GM04504 (cell line): ENCODE results near the gene FBXO46.

Experiments used
- DNase-seq: peaks from one replicate; pipeline ENCODE4 v3.0.0-alpha.2; 2012; ENCODE audit warnings: low read depth

The FBXO46 gene

GRCh38 chr19:45682908-45683307, 47.8 kb downstream of the FBXO46 start:
- no peak for DNase-seq

GRCh38 chr19:45682117-45682516, 48.6 kb downstream of the FBXO46 start:
- no peak for DNase-seq

GRCh38 chr19:45681391-45682015, 49.2 kb downstream of the FBXO46 start:
- DNase-seq: peak; percentile 58

- DNase-seq: no peak
Observed at GRCh38 chr19:45677351-45678230, 53.1 kb downstream of the FBXO46 start.

GRCh38 chr19:45676851-45677263, 53.8 kb downstream of the FBXO46 start:
- no peak for DNase-seq

GRCh38 chr19:45674946-45675345, 55.8 kb downstream of the FBXO46 start:
- no peak for DNase-seq

- DNase-seq: no peak
Observed at GRCh38 chr19:45670670-45671453, 59.8 kb downstream of the FBXO46 start.

- DNase-seq: no peak
Observed at GRCh38 chr19:45668342-45668871, 62.3 kb downstream of the FBXO46 start.

- no peak for DNase-seq
Observed at GRCh38 chr19:45667620-45668341, 62.9 kb downstream of the FBXO46 start, which contains the start of gene GIPR. Gene GIPR, plus strand, starts transcription at chr19:45668221. Its CDS starts 1,300 bp downstream, at chr19:45669521.

GRCh38 chr19:45664575-45664974, 66.1 kb downstream of the FBXO46 start:
- no peak for DNase-seq

GRCh38 chr19:45663800-45664199, 66.9 kb downstream of the FBXO46 start:
- DNase-seq: no peak

- no peak for DNase-seq
Observed at GRCh38 chr19:45660636-45661035, 70.1 kb downstream of the FBXO46 start.
